ENCODE data around the gene LMO7.

LMO7 gene

GRCh38 chr13:75811841-75812240 lies 175.7 kb downstream of the LMO7 start:
- H3K4me3 Mint-ChIP-seq = no peak overlapping the region
- no peaks in the 10 kb centered on the region for H3K27me3 Mint-ChIP-seq (ENCODE audit: low read depth)
- H3K9me3 Mint-ChIP-seq = no peaks in the 10 kb centered on the region
- H3K4me1 Mint-ChIP-seq (ENCODE audit: low read depth) = no peaks in the 10 kb centered on the region
- no peaks in the 10 kb centered on the region for H3K36me3 Mint-ChIP-seq (ENCODE audit: low read depth)
- H3K27ac Mint-ChIP-seq = no peak overlapping the region

GRCh38 chr13:75812751-75813181 lies 176.6 kb downstream of the LMO7 start:
- no peaks in the 10 kb centered on the region for H3K4me1 Mint-ChIP-seq (ENCODE audit: low read depth)

GRCh38 chr13:75813323-75813722 lies 177.2 kb downstream of the LMO7 start:
- Mint-ChIP-seq H3K27ac (no peak overlapping the region), H3K9me3 (no peaks in the 10 kb centered on the region), H3K4me1 (ENCODE audit: low read depth) (no peaks in the 10 kb centered on the region), H3K27me3 (ENCODE audit: low read depth) (no peaks in the 10 kb centered on the region), H3K4me3 (no peak overlapping the region), H3K36me3 (ENCODE audit: low read depth) (no peaks in the 10 kb centered on the region)

More at GRCh38 chr13:75812751-75813181, 176.6 kb downstream of the LMO7 start:
- no peak overlapping the region for H3K4me3 Mint-ChIP-seq
- H3K27ac Mint-ChIP-seq = no peak overlapping the region
- H3K9me3 Mint-ChIP-seq = no peaks in the 10 kb centered on the region
- H3K36me3 Mint-ChIP-seq (ENCODE audit: low read depth) = no peaks in the 10 kb centered on the region
- H3K27me3 Mint-ChIP-seq (ENCODE audit: low read depth) = no peaks in the 10 kb centered on the region

GRCh38 chr13:75818179-75818967 lies 182.2 kb downstream of the LMO7 start:
- H3K27me3 Mint-ChIP-seq (ENCODE audit: low read depth) = no peaks in the 10 kb centered on the region
- no peak overlapping the region for H3K27ac Mint-ChIP-seq
- no peaks in the 10 kb centered on the region for H3K36me3 Mint-ChIP-seq (ENCODE audit: low read depth)
- no peak overlapping the region for H3K4me3 Mint-ChIP-seq
- H3K9me3 Mint-ChIP-seq = no peaks in the 10 kb centered on the region
- H3K4me1 Mint-ChIP-seq (ENCODE audit: low read depth) = no peaks in the 10 kb centered on the region

DNA sequence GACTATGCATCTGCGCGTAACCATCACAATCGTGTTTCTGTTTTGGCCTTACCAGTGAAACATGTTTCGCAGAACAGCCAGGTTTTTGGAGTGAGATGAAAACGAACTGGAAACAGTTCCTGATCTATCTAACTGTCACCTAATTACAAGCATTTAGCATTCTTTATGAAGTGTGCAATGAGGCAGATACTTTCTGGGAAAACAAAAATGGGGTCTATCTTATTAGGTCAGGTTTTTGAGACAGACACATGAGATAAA lies 182.8 kb downstream of the LMO7 start:
- Mint-ChIP-seq H3K27ac (no peak overlapping the region), H3K4me3 (no peak overlapping the region), H3K36me3 (ENCODE audit: low read depth) (peaks cover 3% of the 10 kb centered on the region), H3K4me1 (ENCODE audit: low read depth) (no peaks in the 10 kb centered on the region), H3K9me3 (no peaks in the 10 kb centered on the region), H3K27me3 (ENCODE audit: low read depth) (no peaks in the 10 kb centered on the region)

DNA sequence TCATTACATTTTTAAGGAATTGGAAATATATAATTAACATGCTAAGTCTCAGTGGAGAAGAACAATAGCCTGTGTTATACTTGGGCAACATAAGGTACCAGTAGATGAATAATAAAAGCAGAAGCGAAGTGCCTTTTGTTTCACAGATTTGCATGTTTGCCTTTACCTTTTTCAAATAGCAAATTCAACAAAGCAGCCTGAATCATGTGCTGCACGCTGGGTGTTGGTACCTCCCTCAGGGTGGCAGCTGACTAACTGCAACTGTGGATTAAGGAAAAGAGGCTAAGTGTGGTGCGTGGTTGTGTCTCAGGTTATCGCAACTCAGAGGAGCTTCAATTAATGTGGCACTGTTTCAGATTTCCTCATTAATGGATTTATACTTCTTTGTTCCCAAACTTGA lies 189.0 kb downstream of the LMO7 start:
- H3K4me1 Mint-ChIP-seq (ENCODE audit: low read depth) = no peaks in the 10 kb centered on the region
- H3K4me3 Mint-ChIP-seq = no peak overlapping the region
- H3K27me3 Mint-ChIP-seq (ENCODE audit: low read depth) = no peaks in the 10 kb centered on the region
- H3K27ac Mint-ChIP-seq = no peak overlapping the region
- no peaks in the 10 kb centered on the region for H3K9me3 Mint-ChIP-seq
- H3K36me3 Mint-ChIP-seq (ENCODE audit: low read depth) = peaks cover 6% of the 10 kb centered on the region

DNA sequence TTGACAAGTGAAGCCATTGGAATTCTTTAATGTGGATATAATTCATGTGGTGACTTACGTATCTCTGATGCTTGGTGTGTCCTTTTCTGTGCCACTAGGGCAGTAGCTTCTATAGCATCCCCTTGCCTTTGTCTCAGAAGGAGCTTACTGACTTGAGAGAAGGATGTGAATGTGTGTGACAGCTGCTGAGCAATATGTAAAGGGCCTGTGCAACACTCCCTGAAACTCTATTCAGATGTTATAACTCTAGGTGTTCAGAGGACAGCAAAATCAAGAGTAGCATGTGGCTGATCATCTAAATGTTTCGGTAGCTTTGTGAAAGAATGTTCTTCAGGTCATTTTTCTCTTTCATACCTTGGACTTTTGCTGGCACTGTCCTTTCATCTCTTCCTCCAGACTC lies 189.5 kb downstream of the LMO7 start:
- no peak overlapping the region for H3K4me3 Mint-ChIP-seq
- peaks cover 6% of the 10 kb centered on the region for H3K36me3 Mint-ChIP-seq (ENCODE audit: low read depth)
- no peaks in the 10 kb centered on the region for H3K27me3 Mint-ChIP-seq (ENCODE audit: low read depth)
- H3K4me1 Mint-ChIP-seq (ENCODE audit: low read depth) = no peaks in the 10 kb centered on the region
- peaks cover under 1% of the 10 kb centered on the region for H3K9me3 Mint-ChIP-seq
- H3K27ac Mint-ChIP-seq = no peak overlapping the region

DNA sequence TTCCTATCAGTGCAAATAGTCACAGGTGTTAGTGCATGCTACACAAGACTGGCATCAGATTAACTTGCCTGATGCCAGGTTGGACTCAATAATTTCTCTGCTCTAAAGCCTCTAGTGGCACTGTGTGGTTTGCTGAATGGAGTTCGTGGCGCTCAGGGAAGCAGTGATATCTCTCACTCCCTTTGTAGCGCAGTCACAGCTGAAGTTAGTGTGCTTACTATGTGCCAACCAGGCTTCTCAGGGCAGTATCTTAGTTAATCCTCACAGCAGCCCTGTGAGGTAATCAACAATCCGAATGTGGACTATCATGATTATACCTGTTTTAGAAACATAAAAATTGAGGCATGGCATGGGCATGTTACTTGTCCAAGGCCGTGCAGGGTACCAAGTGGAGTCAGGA lies 190.3 kb downstream of the LMO7 start:
- H3K9me3 Mint-ChIP-seq = peaks cover 7% of the 10 kb centered on the region
- H3K27me3 Mint-ChIP-seq (ENCODE audit: low read depth) = no peaks in the 10 kb centered on the region
- no peak overlapping the region for H3K27ac Mint-ChIP-seq
- H3K4me1 Mint-ChIP-seq (ENCODE audit: low read depth) = no peaks in the 10 kb centered on the region
- peaks cover 6% of the 10 kb centered on the region for H3K36me3 Mint-ChIP-seq (ENCODE audit: low read depth)
- no peak overlapping the region for H3K4me3 Mint-ChIP-seq

DNA sequence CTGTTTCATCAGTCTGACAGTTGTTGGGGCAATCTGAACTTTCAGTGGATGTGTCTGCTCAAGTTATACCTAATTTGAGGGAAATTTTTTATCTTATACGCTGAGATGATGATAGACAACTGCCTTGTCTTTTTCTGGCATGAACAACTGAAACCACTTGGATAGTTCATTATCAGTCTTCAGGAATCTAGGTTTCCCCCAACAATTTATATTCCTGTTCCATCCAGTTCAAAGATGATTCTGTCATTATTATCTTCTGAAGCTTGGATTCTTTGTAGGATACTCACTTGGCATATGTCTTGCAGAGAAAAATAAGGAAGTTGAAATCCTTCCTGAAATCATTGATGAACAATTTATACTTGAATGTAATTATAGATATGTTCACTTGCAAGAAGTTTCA lies 193.7 kb downstream of the LMO7 start:
- Mint-ChIP-seq H3K4me3 (no peak overlapping the region), H3K27ac (no peak overlapping the region), H3K9me3 (peaks cover 7% of the 10 kb centered on the region), H3K36me3 (ENCODE audit: low read depth) (peaks cover 2% of the 10 kb centered on the region), H3K4me1 (ENCODE audit: low read depth) (no peaks in the 10 kb centered on the region), H3K27me3 (ENCODE audit: low read depth) (no peaks in the 10 kb centered on the region)

GRCh38 chr13:75830842-75831241 lies 194.7 kb downstream of the LMO7 start:
- Mint-ChIP-seq H3K4me3 (no peak overlapping the region), H3K27me3 (ENCODE audit: low read depth) (no peaks in the 10 kb centered on the region), H3K4me1 (ENCODE audit: low read depth) (no peaks in the 10 kb centered on the region), H3K36me3 (ENCODE audit: low read depth) (peaks cover 2% of the 10 kb centered on the region), H3K27ac (no peak overlapping the region), H3K9me3 (peaks cover 7% of the 10 kb centered on the region)

DNA sequence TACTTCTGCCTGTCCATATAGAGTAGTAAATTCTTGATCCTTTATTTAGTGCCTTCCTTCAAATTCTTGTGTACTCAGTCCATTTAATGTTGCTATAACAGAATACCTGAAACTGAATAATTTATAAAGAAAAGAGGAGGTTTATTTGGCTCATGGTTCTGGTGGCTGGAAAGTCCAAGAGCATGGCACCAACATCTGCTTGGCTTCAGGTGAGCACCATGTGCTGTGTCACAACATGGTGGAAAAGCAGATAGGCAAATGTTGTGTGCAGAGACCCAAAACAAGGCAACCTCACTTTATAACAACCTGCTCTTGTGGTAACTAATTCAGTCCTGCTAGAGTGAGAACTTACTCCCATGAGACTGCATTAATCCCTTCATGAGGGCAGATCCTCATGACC lies 195.3 kb downstream of the LMO7 start:
- H3K27me3 Mint-ChIP-seq (ENCODE audit: low read depth) = no peaks in the 10 kb centered on the region
- H3K4me1 Mint-ChIP-seq (ENCODE audit: low read depth) = no peaks in the 10 kb centered on the region
- H3K27ac Mint-ChIP-seq = no peak overlapping the region
- peaks cover 7% of the 10 kb centered on the region for H3K9me3 Mint-ChIP-seq
- peaks cover 2% of the 10 kb centered on the region for H3K36me3 Mint-ChIP-seq (ENCODE audit: low read depth)
- H3K4me3 Mint-ChIP-seq = no peak overlapping the region

DNA sequence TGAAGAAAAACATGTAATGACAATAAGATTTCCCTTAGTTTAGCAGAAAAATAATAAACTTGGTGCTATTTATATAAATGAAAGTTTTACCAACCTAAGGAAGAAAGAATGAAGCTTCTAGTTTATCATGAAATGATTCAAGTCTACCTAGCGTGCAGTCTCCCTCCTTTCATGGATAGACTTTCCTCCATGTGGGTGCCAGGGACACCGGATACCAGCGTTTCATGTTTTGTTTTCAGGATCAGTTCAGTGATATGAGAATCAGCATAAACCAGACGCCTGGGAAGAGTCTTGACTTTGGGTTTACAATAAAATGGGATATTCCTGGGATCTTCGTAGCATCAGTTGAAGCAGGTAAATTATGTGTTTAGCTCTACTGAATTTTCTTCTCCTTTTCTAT lies 196.7 kb downstream of the LMO7 start:
- H3K4me1 Mint-ChIP-seq (ENCODE audit: low read depth) = no peaks in the 10 kb centered on the region
- peaks cover 2% of the 10 kb centered on the region for H3K36me3 Mint-ChIP-seq (ENCODE audit: low read depth)
- H3K27ac Mint-ChIP-seq = no peak overlapping the region
- no peaks in the 10 kb centered on the region for H3K27me3 Mint-ChIP-seq (ENCODE audit: low read depth)
- H3K9me3 Mint-ChIP-seq = peaks cover 7% of the 10 kb centered on the region
- H3K4me3 Mint-ChIP-seq = no peak overlapping the region

DNA sequence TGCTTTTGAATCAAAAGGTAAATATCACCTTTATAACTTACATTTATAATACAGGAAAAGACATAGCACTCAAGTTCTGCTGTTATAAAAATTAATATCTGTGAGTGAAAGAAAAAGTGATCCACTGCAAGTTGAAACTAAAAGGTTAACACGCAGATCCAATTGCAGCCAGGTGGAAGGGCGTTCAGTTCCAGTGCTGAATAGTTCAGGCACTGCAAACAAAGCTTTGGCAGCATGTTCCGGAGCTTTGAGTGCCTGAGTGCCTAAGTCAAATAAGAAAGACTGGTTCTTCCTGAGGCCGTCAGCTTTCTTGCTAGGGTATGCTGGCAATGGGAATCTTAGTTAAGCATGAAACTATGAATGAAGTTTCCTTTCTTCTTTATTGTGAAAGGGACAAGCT lies 200.3 kb downstream of the LMO7 start:
- Mint-ChIP-seq H3K4me1 (ENCODE audit: low read depth) (no peaks in the 10 kb centered on the region), H3K27me3 (ENCODE audit: low read depth) (no peaks in the 10 kb centered on the region), H3K9me3 (no peaks in the 10 kb centered on the region), H3K4me3 (no peak overlapping the region), H3K27ac (no peak overlapping the region), H3K36me3 (ENCODE audit: low read depth) (peaks cover 8% of the 10 kb centered on the region)

- peaks cover 5% of the 10 kb centered on the region for H3K4me1 Mint-ChIP-seq (ENCODE audit: low read depth)
- peaks cover 22% of the 10 kb centered on the region for H3K36me3 Mint-ChIP-seq (ENCODE audit: low read depth)
- H3K4me3 Mint-ChIP-seq = no peak overlapping the region
- no peaks in the 10 kb centered on the region for H3K27me3 Mint-ChIP-seq (ENCODE audit: low read depth)
- H3K9me3 Mint-ChIP-seq = peaks cover 8% of the 10 kb centered on the region
- H3K27ac Mint-ChIP-seq = no peak overlapping the region
Observed at GRCh38 chr13:75838366-75839005, 202.4 kb downstream of the LMO7 start.

DNA sequence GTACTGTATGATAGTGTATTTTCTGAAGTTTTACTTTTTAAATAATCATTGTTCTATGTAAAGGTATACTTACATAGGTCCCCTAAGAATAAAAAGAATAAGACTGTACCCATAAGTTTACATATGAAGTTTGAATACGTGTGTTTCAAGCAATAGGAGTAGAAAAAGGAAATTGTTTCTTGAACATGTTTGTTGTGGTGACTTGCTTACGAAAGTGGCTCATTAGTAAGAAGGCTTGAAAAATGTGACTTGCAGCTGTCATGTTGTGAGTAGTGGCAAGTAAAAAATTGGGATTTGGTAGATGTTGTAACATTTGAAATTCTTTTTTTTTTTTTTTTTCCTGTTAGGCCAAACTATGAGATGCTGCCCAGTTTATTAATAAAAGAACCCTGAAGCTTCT lies 203.3 kb downstream of the LMO7 start:
- Mint-ChIP-seq H3K9me3 (peaks cover 8% of the 10 kb centered on the region), H3K27ac (no peak overlapping the region), H3K27me3 (ENCODE audit: low read depth) (no peaks in the 10 kb centered on the region), H3K4me3 (no peak overlapping the region), H3K4me1 (ENCODE audit: low read depth) (peaks cover 5% of the 10 kb centered on the region), H3K36me3 (ENCODE audit: low read depth) (peaks cover 22% of the 10 kb centered on the region)

Measured in T-helper 1 cell treated with Interleukin-12 subunit alpha and Interleukin-12 subunit beta and Interleukin-4 antibody, amounts not matched to agents 30 μg/mL and 1 μg/mL, for 36 hours (primary cell).